Skin epidermis (tissue), 12 donors: ENCODE data around the gene EDC4.
A peak's percentile ranks its signal among the peaks of the same experiment; 100 is the strongest.
"Not testable (repeated sequence)": the region's sequence is repeated elsewhere in the genome, so short reads cannot be mapped to it uniquely, and the experiment has no call there.

ENCODE experiments used
- H3K27ac ChIP-seq, 21 experiments: fragments of 200-600 bp; sonication (generic) in 11 of 21; one replicate each; pipeline ENCODE4 v1.5.0; 2020; ENCODE audit warnings: mild to moderate bottlenecking in 3 of 21, inconsistent platforms in 2 of 21, moderate library complexity in 2 of 21
- H3K4me3 ChIP-seq, 7 experiments: fragments of 200-600 bp; sonication (generic) in 2 of 7; one replicate each; pipeline ENCODE4 v1.5.0; 2020; ENCODE audit warnings: inconsistent platforms in 2 of 7, mild to moderate bottlenecking in 2 of 7, moderate library complexity in 1 of 7

EDC4 gene

GRCh38 chr16:67872631-67873434, at the start of gene EDC4:
TSS of gene EDC4 (plus strand) at chr16:67873052. CDS start at chr16:67873262, 210 bp downstream.
- H3K27ac ChIP-seq, result peak within 1 kb of the TSS; percentile 16 to 97 (median 89)
- H3K4me3 ChIP-seq, result peak within 1 kb of the TSS; percentile 86 to 99 (median 96)

GRCh38 chr16:67825119-67825518, 47.7 kb upstream of the EDC4 start:
- no peak overlapping the region for H3K27ac ChIP-seq
- H3K4me3 ChIP-seq, result no peak overlapping the region

- Histone ChIP-seq H3K27ac (no peak overlapping the region), H3K4me3 (no peak overlapping the region)
Measured at GRCh38 chr16:67825906-67826305, 46.9 kb upstream of the EDC4 start.

GRCh38 chr16:67828651-67829050, 44.2 kb upstream of the EDC4 start:
- H3K27ac ChIP-seq, result no peak overlapping the region
- H3K4me3 ChIP-seq, result no peak overlapping the region

- Histone ChIP-seq H3K4me3 (peak overlapping the region; percentile 59 to 86 (median 80)), H3K27ac (peak overlapping the region in 20 of 21 experiments; percentile 62 to 93 (median 84))
Measured at GRCh38 chr16:67833030-67833414, 39.8 kb upstream of the EDC4 start.

DNA sequence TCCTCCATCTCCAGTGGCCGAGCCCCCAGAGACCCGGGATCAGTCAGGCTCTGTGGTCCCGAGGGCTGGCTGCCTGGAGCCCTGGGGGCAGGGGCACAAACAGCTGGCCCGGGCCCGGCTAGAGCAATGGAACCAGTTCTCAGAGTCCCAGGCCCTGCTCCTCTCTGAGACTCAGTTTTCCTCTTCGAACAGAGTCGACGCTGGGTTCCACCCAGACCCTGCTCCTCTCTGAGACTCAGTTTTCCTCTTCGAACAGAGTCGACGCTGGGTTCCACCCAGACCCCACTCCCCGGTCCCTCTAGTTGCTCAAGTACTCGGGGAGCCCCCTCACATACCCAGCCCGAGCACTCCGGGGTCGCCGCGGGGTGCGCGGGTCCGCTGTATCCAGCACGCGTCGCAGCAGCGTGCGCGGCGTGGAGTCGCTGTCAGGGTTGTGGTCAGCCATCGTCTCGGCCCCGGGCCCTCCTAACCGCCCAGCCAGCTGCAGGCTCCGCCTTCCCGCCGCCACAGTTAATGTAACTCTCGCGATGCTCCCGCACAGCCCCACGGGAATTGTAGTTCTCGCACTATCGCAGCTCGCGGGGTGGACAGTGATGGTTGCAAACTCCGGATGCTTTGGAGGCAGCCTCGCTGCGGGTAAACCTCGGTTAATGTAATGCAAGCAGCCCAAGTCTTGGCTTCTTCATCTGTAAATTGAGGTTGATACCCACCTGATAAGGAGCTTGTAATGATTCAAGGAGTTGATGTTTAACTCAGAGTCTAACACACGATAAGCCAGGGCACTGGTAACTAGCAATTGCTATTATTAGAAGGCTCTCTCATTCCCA, 39.2 kb upstream of the EDC4 start:
- peak overlapping the region; percentile 59 to 86 (median 80) for H3K4me3 ChIP-seq
- H3K27ac ChIP-seq, result peak overlapping the region in 20 of 21 experiments; percentile 62 to 93 (median 84)

- Histone ChIP-seq H3K4me3 (peak overlapping the region; percentile 59 to 86 (median 80)), H3K27ac (peak overlapping the region in 14 of 21 experiments; percentile 43 to 93 (median 83))
Measured at GRCh38 chr16:67834242-67834614, 38.6 kb upstream of the EDC4 start.

DNA sequence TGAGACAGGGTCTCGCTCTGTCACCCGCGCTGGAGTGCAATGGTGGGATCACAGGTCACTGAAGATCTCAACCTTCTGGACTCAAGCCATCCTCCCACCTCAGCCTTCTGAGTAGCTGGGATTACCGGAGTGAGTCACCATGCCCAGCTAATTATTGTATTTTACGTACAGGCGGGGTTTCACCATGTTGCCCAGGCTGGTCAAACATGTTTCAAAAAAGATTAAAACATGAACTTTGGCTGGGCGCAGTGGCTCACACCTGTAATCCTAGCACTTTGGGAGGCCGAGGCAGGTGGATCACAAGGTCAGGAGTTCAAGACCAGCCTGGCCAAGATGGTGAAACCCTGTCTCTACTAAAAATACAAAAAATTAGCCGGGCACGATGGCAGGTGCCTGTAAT, 35.7 kb upstream of the EDC4 start:
- not testable (repeated sequence) for H3K4me3 ChIP-seq, H3K27ac ChIP-seq

- H3K4me3 ChIP-seq, result no peak overlapping the region
- H3K27ac ChIP-seq, result no peak overlapping the region
Measured at GRCh38 chr16:67837811-67838210, 35.0 kb upstream of the EDC4 start.

DNA sequence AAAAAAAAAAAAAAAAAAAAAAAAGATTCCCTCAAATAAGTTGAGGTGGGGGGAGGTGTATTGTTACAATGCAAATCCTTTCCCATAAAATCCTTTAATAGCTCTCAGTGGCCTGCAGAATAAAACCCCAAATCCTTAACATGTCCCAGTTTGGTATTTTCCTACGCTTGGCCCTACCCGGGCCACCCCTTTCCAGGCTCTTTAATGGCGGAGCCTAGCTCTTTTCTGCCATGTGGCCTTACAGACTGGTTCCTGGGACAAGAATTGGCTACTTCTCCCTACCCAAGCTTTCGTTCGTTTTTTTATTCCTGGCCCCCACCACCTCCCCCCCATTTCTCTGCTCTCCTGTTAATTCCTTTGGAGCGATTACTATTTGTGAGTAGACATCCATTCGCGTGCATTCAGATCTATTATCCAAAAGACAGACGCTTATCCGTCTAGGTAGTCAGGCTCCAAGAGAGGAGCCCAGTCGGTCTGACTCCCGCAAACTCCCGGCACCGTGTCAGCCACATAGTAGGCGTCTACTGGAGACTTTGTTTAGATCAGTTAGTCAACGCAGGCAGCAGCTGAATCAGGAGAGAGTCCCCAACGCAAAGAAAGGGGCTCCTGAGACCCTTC, 31.5 kb upstream of the EDC4 start:
- peak overlapping the region in 20 of 21 experiments; percentile 93 to 100 (median 99) for H3K27ac ChIP-seq
- H3K4me3 ChIP-seq, result peak overlapping the region; percentile 67 to 84 (median 71)

DNA sequence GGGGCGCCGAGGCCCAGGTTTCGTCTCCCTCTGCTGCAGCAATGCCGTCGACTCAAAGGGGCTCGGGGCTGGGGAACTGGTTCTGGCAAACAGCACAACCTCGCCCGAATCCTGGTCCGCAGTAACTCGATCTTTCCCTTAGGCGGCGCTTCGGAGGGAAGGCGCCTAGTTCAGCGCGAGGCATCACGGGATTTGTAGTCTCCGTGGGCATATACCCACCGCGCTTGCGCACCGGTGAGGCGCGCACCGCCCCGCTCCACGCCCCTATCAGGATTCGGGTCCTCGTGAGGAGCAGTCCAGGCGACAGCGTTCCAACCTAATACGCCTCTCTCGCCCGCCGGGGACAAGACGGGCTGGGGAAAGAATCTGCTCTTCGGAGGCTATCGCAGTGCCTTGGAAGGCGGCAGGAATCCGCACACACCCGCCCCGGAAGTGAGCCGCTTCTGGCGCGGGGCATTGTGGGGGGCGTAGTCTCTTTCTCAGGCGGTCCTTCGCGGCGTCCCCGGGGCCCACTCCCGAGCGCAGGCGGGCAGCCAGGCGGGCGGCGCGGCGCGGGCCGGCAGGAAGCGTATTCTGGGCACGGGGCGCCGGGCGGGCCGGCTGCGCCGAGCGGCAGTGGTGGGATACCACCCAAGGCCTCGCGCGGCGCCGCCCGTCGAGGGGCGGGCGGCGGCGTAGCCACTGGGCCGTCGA, 30.9 kb upstream of the EDC4 start, which contains the start of gene THAP11:
Gene THAP11, plus strand, starts transcription at position 505 of the 693 bp plus-strand sequence. CDS start 235 bp downstream, outside the sequence.
- peak within 1 kb of the TSS; percentile 78 to 100 (median 99) for H3K27ac ChIP-seq

DNA sequence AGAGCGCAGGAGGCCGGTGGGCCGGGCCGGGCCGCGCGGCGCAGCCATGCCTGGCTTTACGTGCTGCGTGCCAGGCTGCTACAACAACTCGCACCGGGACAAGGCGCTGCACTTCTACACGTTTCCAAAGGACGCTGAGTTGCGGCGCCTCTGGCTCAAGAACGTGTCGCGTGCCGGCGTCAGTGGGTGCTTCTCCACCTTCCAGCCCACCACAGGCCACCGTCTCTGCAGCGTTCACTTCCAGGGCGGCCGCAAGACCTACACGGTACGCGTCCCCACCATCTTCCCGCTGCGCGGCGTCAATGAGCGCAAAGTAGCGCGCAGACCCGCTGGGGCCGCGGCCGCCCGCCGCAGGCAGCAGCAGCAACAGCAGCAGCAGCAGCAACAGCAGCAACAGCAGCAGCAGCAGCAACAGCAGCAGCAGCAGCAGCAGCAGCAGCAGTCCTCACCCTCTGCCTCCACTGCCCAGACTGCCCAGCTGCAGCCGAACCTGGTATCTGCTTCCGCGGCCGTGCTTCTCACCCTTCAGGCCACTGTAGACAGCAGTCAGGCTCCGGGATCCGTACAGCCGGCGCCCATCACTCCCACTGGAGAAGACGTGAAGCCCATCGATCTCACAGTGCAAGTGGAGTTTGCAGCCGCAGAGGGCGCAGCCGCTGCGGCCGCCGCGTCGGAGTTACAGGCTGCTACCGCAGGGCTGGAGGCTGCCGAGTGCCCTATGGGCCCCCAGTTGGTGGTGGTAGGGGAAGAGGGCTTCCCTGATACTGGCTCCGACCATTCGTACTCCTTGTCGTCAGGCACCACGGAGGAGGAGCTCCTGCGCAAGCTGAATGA, 30.1 kb upstream of the EDC4 start:
- peak overlapping the region; percentile 67 to 84 (median 71) for H3K4me3 ChIP-seq
- H3K27ac ChIP-seq, result peak overlapping the region; percentile 78 to 100 (median 99)

More for the DNA sequence above, 30.9 kb upstream of the EDC4 start, which contains the start of gene THAP11:
- peak within 1 kb of the TSS; percentile 67 to 84 (median 71) for H3K4me3 ChIP-seq

- H3K4me3 ChIP-seq, result peak overlapping the region; percentile 67 to 84 (median 71)
- H3K27ac ChIP-seq, result peak overlapping the region in 19 of 21 experiments; percentile 93 to 100 (median 99)
Measured at GRCh38 chr16:67843343-67843765, 29.5 kb upstream of the EDC4 start.

GRCh38 chr16:67844497-67844896, 28.4 kb upstream of the EDC4 start:
- H3K4me3 ChIP-seq, result no peak overlapping the region
- peak overlapping the region in 8 of 21 experiments; percentile 29 to 99 (median 94) for H3K27ac ChIP-seq

GRCh38 chr16:67845291-67846062, 27.4 kb upstream of the EDC4 start:
- peak overlapping the region in 20 of 21 experiments; percentile 88 to 98 (median 93) for H3K27ac ChIP-seq

DNA sequence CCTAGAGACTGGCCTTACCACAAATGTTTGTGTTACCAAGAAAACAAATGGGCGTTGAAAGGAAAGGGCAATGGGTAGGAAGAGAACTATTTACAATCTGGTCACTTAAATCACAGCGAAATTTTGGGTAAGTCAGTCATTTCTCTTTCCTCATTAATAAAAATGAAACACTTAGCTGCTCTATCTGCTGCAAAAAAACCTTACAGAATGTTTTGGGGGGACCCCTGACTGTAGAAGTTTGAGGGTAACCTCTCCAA, 26.9 kb upstream of the EDC4 start:
- H3K27ac ChIP-seq, result peak overlapping the region in 20 of 21 experiments; percentile 88 to 98 (median 93)
- peak overlapping the region; percentile 65 to 97 (median 90) for H3K4me3 ChIP-seq

More at GRCh38 chr16:67845291-67846062, 27.4 kb upstream of the EDC4 start:
- peak overlapping the region in 3 of 7 experiments; percentile 65 to 97 (median 96) for H3K4me3 ChIP-seq

DNA sequence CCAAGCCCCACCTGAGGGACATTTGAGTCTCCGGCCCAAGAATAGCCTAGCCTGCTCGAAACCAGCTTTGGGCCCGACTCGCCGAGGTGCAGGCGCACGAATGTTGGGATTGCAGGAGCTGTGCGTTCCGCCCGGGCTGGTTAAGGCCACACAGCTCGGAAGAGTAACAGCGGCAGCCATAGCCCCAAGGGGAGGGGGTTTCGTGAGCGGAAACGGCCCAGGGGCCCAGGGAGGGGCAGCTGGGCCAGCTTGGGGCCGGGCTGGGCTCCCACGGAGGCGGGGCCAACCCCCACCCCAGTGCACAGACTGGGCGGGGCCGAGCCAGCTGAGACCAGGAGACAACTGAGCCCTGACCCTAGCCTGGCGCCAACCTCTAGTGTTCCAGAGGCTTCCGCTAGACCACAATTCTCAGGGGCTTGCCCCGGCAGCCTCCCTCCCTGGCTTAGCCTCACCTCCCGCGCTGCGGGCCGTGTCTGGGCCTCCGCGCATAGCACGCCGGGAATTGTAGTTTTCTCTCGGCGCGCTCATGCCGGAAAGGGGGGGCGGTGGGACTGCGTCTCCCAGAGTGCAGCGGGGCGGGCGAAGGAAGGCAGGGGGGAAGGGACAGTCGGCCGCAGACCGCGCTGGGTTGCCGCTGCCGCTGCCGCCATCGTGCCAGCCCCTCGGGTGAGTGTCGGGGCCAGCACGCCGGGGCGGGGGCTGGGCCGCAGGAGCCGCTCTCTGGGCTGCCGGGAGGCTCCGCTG, 26.4 kb upstream of the EDC4 start, which contains the start of gene NUTF2:
Gene NUTF2, plus strand, starts transcription at position 614 of the 744 bp plus-strand sequence. CDS start 18,198 bp downstream, outside the sequence.
- H3K27ac ChIP-seq, result peak within 1 kb of the TSS; percentile 71 to 98 (median 93)
- peak within 1 kb of the TSS; percentile 65 to 97 (median 90) for H3K4me3 ChIP-seq
